ENCODE results near the gene SPIN1.

The SPIN1 gene

GRCh38 chr9:88497224-88497623 is 109.0 kb downstream of the SPIN1 start:
- Histone ChIP-seq H4K20me1 (ENCODE audit: insufficient read depth) (no peaks in the 10 kb centered on the region), H3K4me1 (ENCODE audit: low read depth, poor library complexity, severe bottlenecking) (no peaks in the 10 kb centered on the region), H3K36me3 (ENCODE audit: insufficient read depth) (no peaks in the 10 kb centered on the region), H3K4me2 (no peak overlapping the region), H2AFZ (ENCODE audit: low read depth) (no peak overlapping the region), H3K9ac (no peak overlapping the region), H3K4me3 (IDR thresholded peaks at IDR 0.05; ENCODE audit: insufficient read depth, low read depth, low read length) (no peak overlapping the region), H3K27me3 (ENCODE audit: insufficient read depth, low read depth) (no peaks in the 10 kb centered on the region), H3K79me2 (ENCODE audit: insufficient read depth, low read depth) (no peaks in the 10 kb centered on the region), H3K27ac (no peak overlapping the region)
- no peak for TF ChIP-seq CTCF (conservative IDR thresholded peaks at IDR 0.05; ENCODE audit: low read depth, low read length)

GRCh38 chr9:88498880-88499279 is 110.6 kb downstream of the SPIN1 start:
- Histone ChIP-seq H3K4me3 (IDR thresholded peaks at IDR 0.05; ENCODE audit: insufficient read depth, low read depth, low read length) (no peak overlapping the region), H3K79me2 (ENCODE audit: insufficient read depth, low read depth) (no peaks in the 10 kb centered on the region), H3K27ac (no peak overlapping the region), H3K4me1 (ENCODE audit: low read depth, poor library complexity, severe bottlenecking) (no peaks in the 10 kb centered on the region), H3K4me2 (no peak overlapping the region), H3K9ac (no peak overlapping the region), H3K36me3 (ENCODE audit: insufficient read depth) (no peaks in the 10 kb centered on the region), H3K27me3 (ENCODE audit: insufficient read depth, low read depth) (no peaks in the 10 kb centered on the region), H2AFZ (ENCODE audit: low read depth) (no peak overlapping the region), H4K20me1 (ENCODE audit: insufficient read depth) (no peaks in the 10 kb centered on the region)
- no peak for TF ChIP-seq CTCF (conservative IDR thresholded peaks at IDR 0.05; ENCODE audit: low read depth, low read length)

- H3K9ac ChIP-seq: no peak overlapping the region
- no peaks in the 10 kb centered on the region for H3K27me3 ChIP-seq (ENCODE audit: insufficient read depth, low read depth)
- no peaks in the 10 kb centered on the region for H3K4me1 ChIP-seq (ENCODE audit: low read depth, poor library complexity, severe bottlenecking)
- no peaks in the 10 kb centered on the region for H3K36me3 ChIP-seq (ENCODE audit: insufficient read depth)
- no peaks in the 10 kb centered on the region for H3K79me2 ChIP-seq (ENCODE audit: insufficient read depth, low read depth)
- no peak overlapping the region for H3K4me3 ChIP-seq (IDR thresholded peaks at IDR 0.05; ENCODE audit: insufficient read depth, low read depth, low read length)
- H3K27ac ChIP-seq: no peak overlapping the region
- no peak overlapping the region for H3K4me2 ChIP-seq
- no peaks in the 10 kb centered on the region for H4K20me1 ChIP-seq (ENCODE audit: insufficient read depth)
- TF ChIP-seq CTCF (conservative IDR thresholded peaks at IDR 0.05; ENCODE audit: low read depth, low read length): no peak
- no peak overlapping the region for H2AFZ ChIP-seq (ENCODE audit: low read depth)
Observed at GRCh38 chr9:88501086-88501485, 112.8 kb downstream of the SPIN1 start.

GRCh38 chr9:88502552-88503034 is 114.3 kb downstream of the SPIN1 start:
- TF ChIP-seq CTCF (conservative IDR thresholded peaks at IDR 0.05; ENCODE audit: low read depth, low read length): no peak
- H3K9ac ChIP-seq: no peak overlapping the region
- no peak overlapping the region for H3K4me2 ChIP-seq
- no peak overlapping the region for H3K27ac ChIP-seq
- no peaks in the 10 kb centered on the region for H3K27me3 ChIP-seq (ENCODE audit: insufficient read depth, low read depth)
- no peak overlapping the region for H3K4me3 ChIP-seq (IDR thresholded peaks at IDR 0.05; ENCODE audit: insufficient read depth, low read depth, low read length)
- no peak overlapping the region for H2AFZ ChIP-seq (ENCODE audit: low read depth)
- H3K4me1 ChIP-seq (ENCODE audit: low read depth, poor library complexity, severe bottlenecking): no peaks in the 10 kb centered on the region
- H4K20me1 ChIP-seq (ENCODE audit: insufficient read depth): no peaks in the 10 kb centered on the region
- no peaks in the 10 kb centered on the region for H3K79me2 ChIP-seq (ENCODE audit: insufficient read depth, low read depth)
- H3K36me3 ChIP-seq (ENCODE audit: insufficient read depth): no peaks in the 10 kb centered on the region

All from KMS-11 (cell line).